SK-N-SH treated with all-trans-retinoic acid at 6 μM for 48 hours (cell line): ENCODE results near the gene ZNF700.

Experiments
- CREB5 ChIP-seq: fragments of 250-450 bp; sonication (Bioruptor Pico); IDR thresholded peaks from 2 replicates; pipeline ENCODE4 v1.5.1; 2020; ENCODE audit warnings: low read depth, mild to moderate bottlenecking, moderate library complexity
- ESRRG ChIP-seq: fragments of 250-450 bp; sonication (Bioruptor Pico); IDR thresholded peaks from 2 replicates; pipeline ENCODE4 v1.6.1; 2021; ENCODE audit warnings: mild to moderate bottlenecking
- SNAI2 ChIP-seq: fragments of 250-450 bp; sonication (Bioruptor Pico); IDR thresholded peaks from 2 replicates; pipeline ENCODE4 v1.5.0; 2020; ENCODE audit warnings: mild to moderate bottlenecking, moderate library complexity

- TF ChIP-seq ESRRG (CRISPR knock-in tag) (no peak), CREB5 (CRISPR knock-in tag) (no peak), SNAI2 (CRISPR knock-in tag) (no peak)
Observed at GRCh38 chr19:11881151-11881800, 43.6 kb upstream of the ZNF700 start.
